IMR-90 (cell line): ENCODE measurements around the gene SLC23A3. TPM values are rescaled to one million over a fixed set of nuclear protein-coding genes. Genes with fewer than 3 reads are reported as not detected.

Experiments
- ATAC-seq: fragments of 200-7000 bp; cut with Tn5 transposase; 2 replicates; pipeline ENCODE4 v1.9.1; 2020; ENCODE audit warnings: low read depth, mild to moderate bottlenecking, moderate library complexity
- BruUV-seq: library from RNA; stranded (reverse); fragments of 400-500 nt; replicated peaks from 2 replicates; lab custom pipeline; 2021; lab: Mats Ljungman, UMichigan
- CTCF ChIA-PET: fragments of 300-600 bp; formaldehyde crosslinking; extraction: SDS; loops from one replicate; lab custom pipeline; 2021; ENCODE audit warnings: antibody characterized with exemption; lab: Yijun Ruan, JAX
- POLR2A ChIA-PET: fragments of 300-600 bp; sonication (Branson Sonifier 250); formaldehyde crosslinking; loops from one replicate; lab custom pipeline; 2022; ENCODE audit warnings: antibody characterized with exemption; ENCODE audit not compliant: unreplicated experiment; lab: Charles Lee
- DNase-seq: peaks from one replicate; pipeline ENCODE4 v3.0.0; 2013
- H2AFZ ChIP-seq: replicated peaks from 2 replicates; pipeline ENCODE3; 2013; ENCODE audit warnings: low read length, mild to moderate bottlenecking; ENCODE audit not compliant: poor library complexity
- H2AK5ac ChIP-seq: 2 replicates; pipeline ENCODE4 v1.6.1; 2013; ENCODE audit warnings: low read depth, low read length, inconsistent platforms
- H2AK9ac ChIP-seq: replicated peaks from 2 replicates; pipeline ENCODE3; 2013; ENCODE audit warnings: mild to moderate bottlenecking, low read depth, low read length, moderate library complexity; ENCODE audit not compliant: poor library complexity
- H2BK120ac ChIP-seq: 2 replicates; pipeline ENCODE4 v1.6.1; 2013; ENCODE audit warnings: low read depth, low read length, inconsistent platforms
- H2BK15ac ChIP-seq: 3 replicates; pipeline ENCODE4 v1.6.1; 2013; ENCODE audit warnings: low read depth, low read length, inconsistent platforms
- H2BK20ac ChIP-seq: 2 replicates; pipeline ENCODE4 v1.6.1; 2013; ENCODE audit warnings: low read depth, mild to moderate bottlenecking, inconsistent platforms, low read length, moderate library complexity
- H2BK5ac ChIP-seq: 2 replicates; pipeline ENCODE4 v1.6.1; 2013; ENCODE audit warnings: mild to moderate bottlenecking, low read depth, low read length, inconsistent platforms; ENCODE audit not compliant: poor library complexity, severe bottlenecking
- H3K14ac ChIP-seq: replicated peaks from 2 replicates; pipeline ENCODE4 v1.6.1; 2013; ENCODE audit warnings: low read depth, low read length, inconsistent platforms
- H3K18ac ChIP-seq: 2 replicates; pipeline ENCODE4 v1.6.1; 2013; ENCODE audit warnings: low read depth, low read length, control low read depth
- H3K23ac ChIP-seq: 2 replicates; pipeline ENCODE4 v1.6.1; 2013; ENCODE audit warnings: low read depth, low read length, inconsistent platforms
- H3K27ac ChIP-seq: 2 replicates; pipeline ENCODE4 v1.5.1; 2013; ENCODE audit warnings: mild to moderate bottlenecking, control low read depth, low read length; ENCODE audit not compliant: insufficient read depth
- H3K27me3 ChIP-seq: 2 replicates; pipeline ENCODE4 v1.6.1; 2013; ENCODE audit warnings: low read length; ENCODE audit not compliant: control insufficient read depth, insufficient read depth
- H3K36me3 ChIP-seq: 2 replicates; pipeline ENCODE4 v1.6.1; 2013; ENCODE audit warnings: low read length, mixed read lengths; ENCODE audit not compliant: control insufficient read depth, insufficient read depth
- H3K4ac ChIP-seq: 2 replicates; pipeline ENCODE4 v1.6.1; 2013; ENCODE audit warnings: low read depth, low read length, inconsistent platforms
- H3K4me1 ChIP-seq: 2 replicates; pipeline ENCODE4 v1.6.1; 2013; ENCODE audit warnings: low read length, mixed read lengths; ENCODE audit not compliant: control insufficient read depth, insufficient read depth
- H3K4me2 ChIP-seq: 2 replicates; pipeline ENCODE4 v1.6.1; 2013; ENCODE audit warnings: low read depth, mild to moderate bottlenecking, control low read depth, low read length, moderate library complexity
- H3K4me3 ChIP-seq: 2 replicates; pipeline ENCODE4 v1.5.1; 2013; ENCODE audit warnings: low read depth, mild to moderate bottlenecking, control low read depth, low read length, moderate library complexity; ENCODE audit not compliant: insufficient read depth
- H3K56ac ChIP-seq: 2 replicates; pipeline ENCODE4 v1.6.1; 2013; ENCODE audit warnings: low read length, inconsistent platforms; ENCODE audit not compliant: insufficient read depth; ENCODE audit errors: extremely low read depth
- H3K79me1 ChIP-seq, 2 experiments: 2 replicates each; pipeline ENCODE4 v1.6.1; 2013; ENCODE audit warnings: low read length in 2 of 2, inconsistent platforms in 1 of 2, low read depth in 1 of 2
- H3K9ac ChIP-seq: 2 replicates; pipeline ENCODE4 v1.6.1; 2013; ENCODE audit warnings: low read depth, low read length, control low read depth
- H3K9me1 ChIP-seq: 2 replicates; pipeline ENCODE4 v1.6.1; 2013; ENCODE audit warnings: low read length, inconsistent platforms; ENCODE audit not compliant: insufficient read depth
- H3K9me3 ChIP-seq: 2 replicates; pipeline ENCODE4 v1.6.1; 2013; ENCODE audit warnings: low read length; ENCODE audit not compliant: control insufficient read depth, insufficient read depth
- H4K20me1 ChIP-seq: 2 replicates; pipeline ENCODE4 v1.6.1; 2013; ENCODE audit warnings: low read length, inconsistent platforms; ENCODE audit not compliant: insufficient read depth
- H4K5ac ChIP-seq: 2 replicates; pipeline ENCODE4 v1.6.1; 2013; ENCODE audit warnings: mild to moderate bottlenecking, low read depth, low read length, control low read depth
- H4K8ac ChIP-seq, 2 experiments: 2 replicates each; pipeline ENCODE4 v1.6.1; 2013; ENCODE audit warnings: low read depth in 2 of 2, low read length in 2 of 2, control low read depth in 1 of 2, inconsistent platforms in 1 of 2
- H4K91ac ChIP-seq: 2 replicates; pipeline ENCODE4 v1.6.1; 2013; ENCODE audit warnings: low read depth, low read length, inconsistent platforms; ENCODE audit not compliant: insufficient read depth
- BHLHE40 ChIP-seq: fragments of 150-350 bp; IDR thresholded peaks from 2 replicates; pipeline ENCODE4 v1.6.1; 2016; ENCODE audit warnings: mild to moderate bottlenecking, low read depth, low read length
- CEBPB ChIP-seq: IDR thresholded peaks from 2 replicates; pipeline ENCODE4 v1.6.1; 2012; ENCODE audit warnings: low read depth, low read length, improper control_type of control experiment
- CHD1 ChIP-seq: IDR thresholded peaks from 2 replicates; pipeline ENCODE4 v1.6.1; 2012; ENCODE audit warnings: low read depth, low read length, improper control_type of control experiment
- FOS ChIP-seq: fragments of 150-350 bp; IDR thresholded peaks from 2 replicates; pipeline ENCODE4 v1.6.1; 2016; ENCODE audit warnings: low read depth, low read length
- MAFK ChIP-seq: IDR thresholded peaks from 2 replicates; pipeline ENCODE4 v1.6.1; 2012; ENCODE audit warnings: low read depth, low read length, improper control_type of control experiment
- MAZ ChIP-seq: IDR thresholded peaks from 2 replicates; pipeline ENCODE4 v1.6.1; 2012; ENCODE audit warnings: low read depth, mild to moderate bottlenecking, low read length, improper control_type of control experiment, moderate library complexity, borderline replicate concordance
- MXI1 ChIP-seq: IDR thresholded peaks from 2 replicates; pipeline ENCODE4 v1.6.1; 2012; ENCODE audit warnings: low read depth, mild to moderate bottlenecking, low read length, moderate library complexity, borderline replicate concordance
- NFE2L2 ChIP-seq: fragments of 150-350 bp; IDR thresholded peaks from 2 replicates; pipeline ENCODE4 v1.6.1; 2016; ENCODE audit warnings: low read depth, mild to moderate bottlenecking, low read length
- POLR2A ChIP-seq: IDR thresholded peaks from 2 replicates; pipeline ENCODE4 v1.6.1; 2012; ENCODE audit warnings: mild to moderate bottlenecking, low read depth, low read length
- RAD21 ChIP-seq: IDR thresholded peaks from 2 replicates; pipeline ENCODE4 v1.6.1; 2012; ENCODE audit warnings: low read length, improper control_type of control experiment
- RCOR1 ChIP-seq: IDR thresholded peaks from 2 replicates; pipeline ENCODE4 v1.6.1; 2012; ENCODE audit warnings: mild to moderate bottlenecking, low read length, improper control_type of control experiment; ENCODE audit not compliant: insufficient replicate concordance
- RFX5 ChIP-seq: IDR thresholded peaks from 2 replicates; pipeline ENCODE4 v1.8.0; 2012; ENCODE audit warnings: low read depth, mild to moderate bottlenecking, low read length, moderate library complexity
- SMC3 ChIP-seq: fragments of 150-350 bp; IDR thresholded peaks from 2 replicates; pipeline ENCODE4 v1.6.1; 2016; ENCODE audit warnings: low read depth, mild to moderate bottlenecking, antibody characterized with exemption, low read length, moderate library complexity
- WGBS, 2 experiments: methylation state at CpG; one replicate each; pipeline versions ENCODE4 v1.1.5 to v1.1.7; 2013; ENCODE audit warnings: missing lambda C conversion rate in 2 of 2; ENCODE audit not compliant: insufficient read length in 1 of 2; ENCODE audit errors: extremely low coverage in 2 of 2; 5-methylcytosine and 5-hydroxymethylcytosine counted together
- dilution Hi-C: fragments of 300-500 bp; cut with HindIII; formaldehyde crosslinking; loops from one replicate; pipeline ENCODE4 v1.14.3; 2018; ENCODE audit warnings: low sequenced_read_pairs; ENCODE audit not compliant: unreplicated experiment
- in situ Hi-C: fragments of 300-500 bp; cut with MboI; formaldehyde crosslinking; loops from 3 replicates; pipeline ENCODE4 v1.14.3; 2019; ENCODE audit warnings: low sequenced_read_pairs, inconsistent platforms, mixed read lengths
- intact Hi-C: fragments of 100-400 bp; cut with micrococcal nuclease; formaldehyde crosslinking; loops from 2 replicates; pipeline ENCODE4 v1.10.0; 2022
- polyA plus RNA-seq, 3 experiments: library from polyadenylated mRNA; depleted of rRNA; stranded (reverse); fragments of >200 nt; gene quantifications; 2 replicates each; pipeline ENCODE4 v1.2.3, GENCODE V29; 2012; ENCODE audit warnings: low replicate concordance in 1 of 3
- total RNA-seq: library from RNA; depleted of rRNA; stranded (reverse); fragments of >200 nt; gene quantifications from 2 replicates; pipeline ENCODE4 v1.2.3, GENCODE V29; 2012
- TF ChIP-seq, protein P1 (sequence below): fragments of 150-350 bp; IDR thresholded peaks from 2 replicates; pipeline ENCODE4 v1.6.1; 2017; ENCODE audit warnings: mild to moderate bottlenecking, antibody characterized with exemption, low read length, low read depth
- TF ChIP-seq, protein P2 (sequence below): fragments of 150-350 bp; IDR thresholded peaks from 2 replicates; pipeline ENCODE4 v1.6.1; 2016; ENCODE audit warnings: low read depth, mild to moderate bottlenecking, low read length, moderate library complexity, borderline replicate concordance
- TF ChIP-seq, protein P3 (sequence below): conservative IDR thresholded peaks from 2 replicates; pipeline ENCODE4 v1.5.1; 2012; ENCODE audit warnings: mild to moderate bottlenecking, low read depth, low read length, improper control_type of control experiment

SLC23A3 gene
- total and polyA plus RNA-seq, 2 of the 4 experiments (the other 2 are of a cell fraction), result 0.18 to 0.65 TPM

DNA sequence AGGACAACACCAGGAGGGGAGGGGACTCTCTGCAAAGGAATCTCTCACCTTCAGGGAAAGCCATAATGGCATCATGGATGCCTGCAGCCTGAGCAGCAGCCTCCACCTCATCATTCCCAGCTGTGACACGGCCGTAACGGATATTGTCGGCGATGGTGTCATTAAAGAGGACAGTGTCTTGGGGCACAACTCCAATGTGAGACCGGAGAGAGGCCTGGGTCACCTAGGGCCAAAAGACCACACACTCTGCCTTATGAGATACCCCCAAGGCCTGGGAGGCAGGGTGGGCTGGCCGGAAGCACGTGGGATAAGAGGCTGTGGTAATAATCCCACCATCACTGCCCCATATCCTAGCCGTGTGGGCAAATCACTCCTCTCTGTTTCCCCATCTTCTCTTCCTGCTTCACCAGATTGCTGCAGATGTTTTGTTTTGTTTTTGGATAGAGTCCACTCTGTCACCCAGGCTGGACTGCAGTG is 41.1 kb upstream of the SLC23A3 start:
- no peak overlapping the region for H3K9ac ChIP-seq
- DNase-seq, result no peak
- H3K23ac ChIP-seq, result no peak overlapping the region
- H4K20me1 ChIP-seq, result peaks cover 13% of the 10 kb centered on the region
- H2AK9ac ChIP-seq, result no peak overlapping the region
- intact Hi-C loops (no loop called here), in situ Hi-C loops (no loop called here), dilution Hi-C loops (no loop called here)
- TF ChIP-seq MAFK, result no peak
- TF ChIP-seq, protein P1, sequence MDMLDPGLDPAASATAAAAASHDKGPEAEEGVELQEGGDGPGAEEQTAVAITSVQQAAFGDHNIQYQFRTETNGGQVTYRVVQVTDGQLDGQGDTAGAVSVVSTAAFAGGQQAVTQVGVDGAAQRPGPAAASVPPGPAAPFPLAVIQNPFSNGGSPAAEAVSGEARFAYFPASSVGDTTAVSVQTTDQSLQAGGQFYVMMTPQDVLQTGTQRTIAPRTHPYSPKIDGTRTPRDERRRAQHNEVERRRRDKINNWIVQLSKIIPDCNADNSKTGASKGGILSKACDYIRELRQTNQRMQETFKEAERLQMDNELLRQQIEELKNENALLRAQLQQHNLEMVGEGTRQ, result no peak
- TF ChIP-seq, protein P2, sequence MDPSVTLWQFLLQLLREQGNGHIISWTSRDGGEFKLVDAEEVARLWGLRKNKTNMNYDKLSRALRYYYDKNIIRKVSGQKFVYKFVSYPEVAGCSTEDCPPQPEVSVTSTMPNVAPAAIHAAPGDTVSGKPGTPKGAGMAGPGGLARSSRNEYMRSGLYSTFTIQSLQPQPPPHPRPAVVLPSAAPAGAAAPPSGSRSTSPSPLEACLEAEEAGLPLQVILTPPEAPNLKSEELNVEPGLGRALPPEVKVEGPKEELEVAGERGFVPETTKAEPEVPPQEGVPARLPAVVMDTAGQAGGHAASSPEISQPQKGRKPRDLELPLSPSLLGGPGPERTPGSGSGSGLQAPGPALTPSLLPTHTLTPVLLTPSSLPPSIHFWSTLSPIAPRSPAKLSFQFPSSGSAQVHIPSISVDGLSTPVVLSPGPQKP, result no peak
- TF ChIP-seq RAD21, result no peak
- no peak for TF ChIP-seq CHD1
- TF ChIP-seq, protein P3, sequence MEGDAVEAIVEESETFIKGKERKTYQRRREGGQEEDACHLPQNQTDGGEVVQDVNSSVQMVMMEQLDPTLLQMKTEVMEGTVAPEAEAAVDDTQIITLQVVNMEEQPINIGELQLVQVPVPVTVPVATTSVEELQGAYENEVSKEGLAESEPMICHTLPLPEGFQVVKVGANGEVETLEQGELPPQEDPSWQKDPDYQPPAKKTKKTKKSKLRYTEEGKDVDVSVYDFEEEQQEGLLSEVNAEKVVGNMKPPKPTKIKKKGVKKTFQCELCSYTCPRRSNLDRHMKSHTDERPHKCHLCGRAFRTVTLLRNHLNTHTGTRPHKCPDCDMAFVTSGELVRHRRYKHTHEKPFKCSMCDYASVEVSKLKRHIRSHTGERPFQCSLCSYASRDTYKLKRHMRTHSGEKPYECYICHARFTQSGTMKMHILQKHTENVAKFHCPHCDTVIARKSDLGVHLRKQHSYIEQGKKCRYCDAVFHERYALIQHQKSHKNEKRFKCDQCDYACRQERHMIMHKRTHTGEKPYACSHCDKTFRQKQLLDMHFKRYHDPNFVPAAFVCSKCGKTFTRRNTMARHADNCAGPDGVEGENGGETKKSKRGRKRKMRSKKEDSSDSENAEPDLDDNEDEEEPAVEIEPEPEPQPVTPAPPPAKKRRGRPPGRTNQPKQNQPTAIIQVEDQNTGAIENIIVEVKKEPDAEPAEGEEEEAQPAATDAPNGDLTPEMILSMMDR, result no peak
- TF ChIP-seq BHLHE40, result no peak
- TF ChIP-seq MAZ, result no peak
- TF ChIP-seq NFE2L2, result no peak
- no peak for TF ChIP-seq SMC3
- TF ChIP-seq POLR2A, result no peak
- no peak for TF ChIP-seq RCOR1
- no peak for TF ChIP-seq MXI1
- TF ChIP-seq FOS, result no peak
- no peak for TF ChIP-seq RFX5
- TF ChIP-seq CEBPB, result no peak
- H2BK5ac ChIP-seq, result no peak overlapping the region
- ChIA-PET CTCF (interaction anchor here (0.6 kb wide), 1 partner anchor 77 kb away, joined by 3 read pairs; no protein-coding TSS in a partner anchor), POLR2A (no interaction called here)
- H3K4me2 ChIP-seq, result no peak overlapping the region
- H4K91ac ChIP-seq, result no peak overlapping the region
- H3K36me3 ChIP-seq, result peaks cover 55% of the 10 kb centered on the region
- no peak overlapping the region for H3K4ac ChIP-seq
- H3K4me1 ChIP-seq, result peaks cover 16% of the 10 kb centered on the region
- no peaks in the 10 kb centered on the region for H3K27me3 ChIP-seq
- no peak overlapping the region for H2BK20ac ChIP-seq
- no peak overlapping the region for H3K14ac ChIP-seq
- no peak overlapping the region for H2BK15ac ChIP-seq
- no peak overlapping the region for H2AFZ ChIP-seq
- no peak overlapping the region for H3K56ac ChIP-seq
- peaks cover 8% of the 10 kb centered on the region; the same call in 1 of the 2 replicates for H3K9me1 ChIP-seq
- H3K79me1 ChIP-seq, result peaks cover 5 to 30% of the 10 kb centered on the region in 2 experiments; a peak in 3 of 4 replicates
- H4K8ac ChIP-seq, result no peak overlapping the region
- no peak overlapping the region for H3K4me3 ChIP-seq
- H3K18ac ChIP-seq, result no peak overlapping the region
- H3K9me3 ChIP-seq, result no peaks in the 10 kb centered on the region
- BruUV-seq, result no TSS peak
- no peak overlapping the region for H2BK120ac ChIP-seq
- no peak for ATAC-seq
- no peak overlapping the region for H3K27ac ChIP-seq
- 89% methylated on average over 5 of the region's 9 CpGs; no CpG with 5 or more reads in 1 of the 2 experiments for WGBS, 2 experiments
- H2AK5ac ChIP-seq, result no peak overlapping the region
- no peak overlapping the region for H4K5ac ChIP-seq
